ENCODE data around the gene SCTR. TPM values are rescaled to one million over a fixed set of nuclear protein-coding genes. Genes with fewer than 3 reads are reported as not detected.
A peak's percentile ranks its signal among the peaks of the same experiment; 100 is the strongest.

The SCTR gene
- total and polyA plus RNA-seq, 2 of the 13 experiments (the other 11 are each of a cell fraction or from before 2014, with no cell fraction given): not detected

DNA sequence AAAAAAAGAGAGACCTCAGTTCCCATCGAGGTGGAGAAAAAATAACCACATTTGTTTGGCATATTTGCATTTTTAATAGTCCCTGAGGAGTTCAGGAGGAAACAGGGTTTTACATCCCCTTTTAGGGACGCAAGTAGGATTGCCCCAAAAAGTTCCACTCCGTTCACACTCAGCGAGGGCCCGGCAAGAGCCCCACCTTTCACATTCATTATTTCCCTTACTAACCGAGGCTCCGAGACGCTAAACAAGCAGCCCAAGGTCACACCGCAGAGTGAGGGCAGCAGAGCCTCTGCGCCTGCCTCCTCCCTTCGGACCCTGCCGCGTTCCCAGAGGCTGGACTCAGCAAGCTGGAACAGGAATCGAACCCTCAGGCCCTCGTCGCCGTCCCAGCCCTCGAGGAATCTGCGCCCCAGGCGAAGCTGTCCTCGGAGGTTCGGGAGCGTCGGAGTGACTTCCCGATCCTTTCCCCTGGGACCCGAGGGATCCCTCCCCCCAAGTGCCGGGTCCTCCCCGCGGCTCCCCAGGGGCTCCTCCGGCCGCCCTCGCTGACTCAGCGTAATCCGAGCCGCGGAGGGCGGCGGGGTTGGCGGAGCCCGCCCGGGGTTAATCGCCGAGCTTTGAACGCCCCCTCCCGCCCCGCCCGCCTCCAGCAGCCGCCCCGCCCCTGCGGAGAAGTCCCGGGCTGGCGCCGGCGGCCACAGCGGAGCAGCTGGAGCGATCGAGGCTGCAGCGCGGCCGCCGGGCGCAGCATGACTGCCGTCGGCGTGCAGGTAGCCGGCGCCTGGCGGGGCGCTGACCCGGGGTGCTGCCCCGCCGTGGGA is 92.9 kb downstream of the SCTR start, which contains the start of gene TMEM37 (continued):
- no peak; the same call in 1 of the 2 replicates for TF ChIP-seq RERE (CRISPR knock-in tag; IDR thresholded peaks at IDR 0.05; ENCODE audit: low read depth)
- TF ChIP-seq, protein P1, sequence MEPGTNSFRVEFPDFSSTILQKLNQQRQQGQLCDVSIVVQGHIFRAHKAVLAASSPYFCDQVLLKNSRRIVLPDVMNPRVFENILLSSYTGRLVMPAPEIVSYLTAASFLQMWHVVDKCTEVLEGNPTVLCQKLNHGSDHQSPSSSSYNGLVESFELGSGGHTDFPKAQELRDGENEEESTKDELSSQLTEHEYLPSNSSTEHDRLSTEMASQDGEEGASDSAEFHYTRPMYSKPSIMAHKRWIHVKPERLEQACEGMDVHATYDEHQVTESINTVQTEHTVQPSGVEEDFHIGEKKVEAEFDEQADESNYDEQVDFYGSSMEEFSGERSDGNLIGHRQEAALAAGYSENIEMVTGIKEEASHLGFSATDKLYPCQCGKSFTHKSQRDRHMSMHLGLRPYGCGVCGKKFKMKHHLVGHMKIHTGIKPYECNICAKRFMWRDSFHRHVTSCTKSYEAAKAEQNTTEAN (CRISPR knock-in tag; conservative IDR thresholded peaks at IDR 0.05): peak; percentile 28; the same call in 1 of the 2 replicates
- no peak for TF ChIP-seq MBNL3 (CRISPR knock-in tag; conservative IDR thresholded peaks at IDR 0.05)
- TF ChIP-seq NAIF1 (CRISPR knock-in tag; IDR thresholded peaks at IDR 0.05; ENCODE audit: borderline replicate concordance): no peak
- TF ChIP-seq, protein P2, sequence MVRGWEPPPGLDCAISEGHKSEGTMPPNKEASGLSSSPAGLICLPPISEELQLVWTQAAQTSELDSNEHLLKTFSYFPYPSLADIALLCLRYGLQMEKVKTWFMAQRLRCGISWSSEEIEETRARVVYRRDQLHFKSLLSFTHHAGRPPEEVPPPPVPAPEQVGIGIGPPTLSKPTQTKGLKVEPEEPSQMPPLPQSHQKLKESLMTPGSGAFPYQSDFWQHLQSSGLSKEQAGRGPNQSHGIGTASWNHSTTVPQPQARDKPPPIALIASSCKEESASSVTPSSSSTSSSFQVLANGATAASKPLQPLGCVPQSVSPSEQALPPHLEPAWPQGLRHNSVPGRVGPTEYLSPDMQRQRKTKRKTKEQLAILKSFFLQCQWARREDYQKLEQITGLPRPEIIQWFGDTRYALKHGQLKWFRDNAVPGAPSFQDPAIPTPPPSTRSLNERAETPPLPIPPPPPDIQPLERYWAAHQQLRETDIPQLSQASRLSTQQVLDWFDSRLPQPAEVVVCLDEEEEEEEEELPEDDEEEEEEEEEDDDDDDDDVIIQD (CRISPR knock-in tag; IDR thresholded peaks at IDR 0.05; ENCODE audit: low read depth): no peak
- TF ChIP-seq ATAD3A (CRISPR knock-in tag; IDR thresholded peaks at IDR 0.05): no peak
- peak; percentile 65 for TF ChIP-seq HBP1 (CRISPR knock-in tag; IDR thresholded peaks at IDR 0.05; ENCODE audit: low read depth)
- peak; percentile 39; the same call in 1 of the 2 replicates for TF ChIP-seq ZNF644 (CRISPR knock-in tag; IDR thresholded peaks at IDR 0.05; ENCODE audit: low read depth)
- TF ChIP-seq ZNF607 (CRISPR knock-in tag; IDR thresholded peaks at IDR 0.05; ENCODE audit: borderline replicate concordance): peak; percentile 89; the same call in 1 of the 2 replicates
- TF ChIP-seq MXD1 (CRISPR knock-in tag; IDR thresholded peaks at IDR 0.05): no peak
- TF ChIP-seq TBP (CRISPR knock-in tag; IDR thresholded peaks at IDR 0.05): no peak
- no peak for TF ChIP-seq STAT5B (CRISPR knock-in tag; IDR thresholded peaks at IDR 0.05)
- peak; percentile 88; the same call in 1 of the 2 replicates for TF ChIP-seq ZNF547 (CRISPR knock-in tag; IDR thresholded peaks at IDR 0.05)
- TF ChIP-seq REST (IDR thresholded peaks at IDR 0.05; ENCODE audit: borderline replicate concordance in 1 of 2, low read depth in 1 of 2, low read length in 2 of 2): peak in 1 of 2 experiments; percentile 61; a peak in 1 of 4 replicates
